Loucy (cell line): ENCODE measurements around the gene IQGAP3.

Experiments
- CTCF ChIP-seq: fragments of 200-600 bp; sonication (generic); conservative IDR thresholded peaks from 2 replicates; pipeline ENCODE4 v1.5.1; 2014; ENCODE audit warnings: mild to moderate bottlenecking, antibody characterized with exemption, low read length
- EZH2phosphoT487 ChIP-seq: fragments of 200-600 bp; IDR thresholded peaks from 2 replicates; pipeline ENCODE4 v1.6.1; 2018; ENCODE audit warnings: antibody characterized with exemption, mild to moderate bottlenecking, moderate library complexity, borderline replicate concordance

GRCh38 chr1:156528231-156528630 lies 44.1 kb downstream of the IQGAP3 start:
- TF ChIP-seq CTCF (no peak), EZH2phosphoT487 (no peak)
